K562 (cell line): ENCODE measurements around the gene TTC16. TPM values are rescaled to one million over a fixed set of nuclear protein-coding genes. Genes with fewer than 3 reads are reported as not detected.

ENCODE experiments used
- ATAC-seq: fragments of 200-7000 bp; cut with Tn5 transposase; 3 replicates; pipeline ENCODE4 v1.9.1; 2020; ENCODE audit warnings: moderate library complexity
- BruUV-seq: library from RNA; stranded (reverse); fragments of 400-500 nt; replicated peaks from 2 replicates; lab custom pipeline; 2021; lab: Mats Ljungman, UMichigan
- CTCF ChIA-PET: fragments of 300-600 bp; formaldehyde crosslinking; extraction: SDS; loops from one replicate; lab custom pipeline; 2021; ENCODE audit warnings: low intra/inter-chr PET ratio; lab: Yijun Ruan, JAX
- POLR2A ChIA-PET: fragments of 300-600, 350-650 bp; sonication (Branson Sonifier 250); formaldehyde crosslinking; extraction: SDS; loops from one replicate; lab custom pipeline; 2021; ENCODE audit warnings: antibody characterized with exemption, inconsistent platforms; lab: Yijun Ruan, JAX
- DNase-seq, 4 experiments: peaks; one replicate each; pipeline versions ENCODE4 v3.0.0 to v3.0.0-alpha.2; 2011 to 2018; ENCODE audit warnings: low spot score in 3 of 4, mixed read lengths in 3 of 4; ENCODE audit errors: extremely low read depth in 1 of 4
- FAIRE-seq: peaks from 2 replicates; lab custom pipeline; 2011; peaks lifted over from hg19 to GRCh38; lab: Jason Lieb, UNC
- H2AFZ ChIP-seq: 2 replicates; pipeline ENCODE4 v1.6.0; 2011; ENCODE audit warnings: low read depth, low read length, control low read depth, inconsistent platforms
- H3K27ac ChIP-seq: fragments of 200-600 bp; 3 replicates; pipeline ENCODE4 v1.8.0; 2011; ENCODE audit warnings: low read depth, mild to moderate bottlenecking, control low read depth, inconsistent platforms, low read length, moderate library complexity, mixed read lengths; ENCODE audit errors: extremely low read depth
- H3K27me3 ChIP-seq, 2 experiments: fragments of 300-600 bp in 1 of 2; 2 replicates in 1 of 2; 3 replicates in 1 of 2; pipeline versions ENCODE4 v1.6.0 to v1.8.0; 2011; ENCODE audit warnings: inconsistent platforms in 2 of 2, low read length in 2 of 2, mild to moderate bottlenecking in 1 of 2, mixed read lengths in 1 of 2, moderate library complexity in 1 of 2; ENCODE audit not compliant: control insufficient read depth in 2 of 2, insufficient read depth in 2 of 2
- H3K36me3 ChIP-seq: fragments of 300-600 bp; 3 replicates; pipeline ENCODE4 v1.8.0; 2011; ENCODE audit warnings: mild to moderate bottlenecking, low read length, inconsistent platforms; ENCODE audit not compliant: control insufficient read depth, insufficient read depth
- H3K4me1 ChIP-seq, 2 experiments: fragments of 200-600 bp in 1 of 2; replicated peaks in 1 of 2; 2 replicates in 1 of 2; 3 replicates in 1 of 2; pipeline versions ENCODE4 v1.5.1 to v1.8.0; 2011; ENCODE audit warnings: inconsistent platforms in 2 of 2, low read length in 2 of 2, mild to moderate bottlenecking in 1 of 2, mixed read lengths in 1 of 2, moderate library complexity in 1 of 2; ENCODE audit not compliant: control insufficient read depth in 2 of 2, insufficient read depth in 2 of 2
- H3K4me2 ChIP-seq: 2 replicates; pipeline ENCODE4 v1.6.1; 2011; ENCODE audit warnings: low read length, control low read depth, inconsistent platforms, mixed read lengths; ENCODE audit not compliant: insufficient read depth
- H3K4me3 ChIP-seq: fragments of 200-600 bp; sonication (generic), shearing (Covaris generic); 2 replicates; pipeline ENCODE4 v1.5.1; 2016; ENCODE audit warnings: control low read depth, inconsistent platforms
- H3K79me2 ChIP-seq: fragments of 200-600 bp; 3 replicates; pipeline ENCODE4 v1.8.0; 2011; ENCODE audit warnings: low read length, inconsistent platforms; ENCODE audit not compliant: control insufficient read depth, insufficient read depth
- H3K9ac ChIP-seq, 2 experiments: 2 replicates each; pipeline versions ENCODE4 v1.6.0 to v1.6.1; 2011; ENCODE audit warnings: low read depth in 2 of 2, low read length in 2 of 2, control low read depth in 1 of 2, inconsistent platforms in 1 of 2, mild to moderate bottlenecking in 1 of 2, mixed read lengths in 1 of 2; ENCODE audit not compliant: insufficient read depth in 1 of 2
- H3K9me1 ChIP-seq: one replicate; pipeline ENCODE4 v1.6.0; 2011; ENCODE audit warnings: inconsistent platforms, mild to moderate bottlenecking, low read length, moderate library complexity; ENCODE audit not compliant: control insufficient read depth, insufficient read depth
- H3K9me3 ChIP-seq: replicated peaks from 2 replicates; pipeline ENCODE4 v1.5.1; 2011; ENCODE audit warnings: low read depth, low read length, inconsistent platforms; ENCODE audit not compliant: control insufficient read depth, insufficient read depth
- H4K20me1 ChIP-seq: replicated peaks from 2 replicates; pipeline ENCODE4 v1.6.1; 2011; ENCODE audit warnings: low read length, inconsistent platforms, mixed read lengths; ENCODE audit not compliant: control insufficient read depth, insufficient read depth
- CEBPG ChIP-seq, 3 experiments: fragments of 200-800 bp in 1 of 3; sonication (Bioruptor generic) in 1 of 3; sonication (generic) in 1 of 3; formaldehyde crosslinking in 1 of 3; IDR thresholded peaks in 2 of 3; conservative IDR thresholded peaks in 1 of 3; 2 replicates each; pipeline versions ENCODE4 v1.6.1 to v1.8.0; 2016 to 2022; ENCODE audit warnings: missing compliant biosample characterization in 2 of 3, missing genetic modification characterization in 2 of 3, mild to moderate bottlenecking in 1 of 3, missing genetic modification reagents in 1 of 3
- PHF21A ChIP-seq: fragments of 450-650 bp; IDR thresholded peaks from 2 replicates; pipeline ENCODE4 v1.6.1; 2017; ENCODE audit warnings: low read depth, borderline replicate concordance
- WGBS: fragments of 100-300 bp; shearing (Covaris generic); methylation state at CpG from one replicate; pipeline ENCODE4 v1.1.6; 2016; ENCODE audit warnings: low coverage, mixed read lengths; ENCODE audit not compliant: insufficient coverage; ENCODE audit errors: missing lambda C conversion rate; 5-methylcytosine and 5-hydroxymethylcytosine counted together
- in situ Hi-C: fragments of 300-500 bp; cut with MboI; formaldehyde crosslinking; loops from 4 replicates; pipeline ENCODE4 v1.15.0; 2018; ENCODE audit warnings: inconsistent platforms, mixed read lengths
- intact Hi-C: fragments of 100-400 bp; cut with micrococcal nuclease; formaldehyde crosslinking; loops from 2 replicates; pipeline ENCODE4 v1.14.2; 2022
- polyA plus RNA-seq, 8 experiments: library from polyadenylated mRNA; depleted of rRNA in 4 of 8; stranded (reverse) in 5 of 8; unstranded in 3 of 8; fragments of >200 nt; fragmentation: Nextera tagmentation in 2 of 8; fragmentation: Illumina TruSeq in 1 of 8; extraction: Ambion mirVana in 2 of 8; extraction: Trizol in 1 of 8; gene quantifications; 2 replicates each; pipeline versions ENCODE4 v1.2.1 to v1.2.3, GENCODE V29; 2011 to 2014; ENCODE audit warnings: inconsistent platforms in 1 of 8, missing spikeins in 1 of 8
- total RNA-seq, 7 experiments: library from RNA; depleted of rRNA in 6 of 7; stranded (reverse); fragments of >200 nt in 6 of 7; fragmentation: Illumina TruSeq in 2 of 7; extraction: Trizol in 2 of 7; gene quantifications; 2 replicates each; pipeline versions ENCODE4 v1.2.1 to v1.2.3, GENCODE V29; 2011 to 2021; ENCODE audit warnings: low replicate concordance in 1 of 7
- TF ChIP-seq, protein P1 (sequence below), 2 experiments: fragments of 450-650 bp in 1 of 2; sonication (generic) in 1 of 2; formaldehyde crosslinking in 1 of 2; IDR thresholded peaks in 1 of 2; conservative IDR thresholded peaks in 1 of 2; 2 replicates each; pipeline versions ENCODE4 v1.6.1 to v1.8.1; 2016 to 2023; ENCODE audit warnings: mild to moderate bottlenecking in 2 of 2, moderate library complexity in 2 of 2, inconsistent platforms in 1 of 2, missing genetic modification reagents in 1 of 2

The TTC16 gene
- total and polyA plus RNA-seq, 9 of the 15 experiments (the other 6 are each of a cell fraction or from before 2014, with no cell fraction given): 0.11 TPM; not detected in 8

DNA sequence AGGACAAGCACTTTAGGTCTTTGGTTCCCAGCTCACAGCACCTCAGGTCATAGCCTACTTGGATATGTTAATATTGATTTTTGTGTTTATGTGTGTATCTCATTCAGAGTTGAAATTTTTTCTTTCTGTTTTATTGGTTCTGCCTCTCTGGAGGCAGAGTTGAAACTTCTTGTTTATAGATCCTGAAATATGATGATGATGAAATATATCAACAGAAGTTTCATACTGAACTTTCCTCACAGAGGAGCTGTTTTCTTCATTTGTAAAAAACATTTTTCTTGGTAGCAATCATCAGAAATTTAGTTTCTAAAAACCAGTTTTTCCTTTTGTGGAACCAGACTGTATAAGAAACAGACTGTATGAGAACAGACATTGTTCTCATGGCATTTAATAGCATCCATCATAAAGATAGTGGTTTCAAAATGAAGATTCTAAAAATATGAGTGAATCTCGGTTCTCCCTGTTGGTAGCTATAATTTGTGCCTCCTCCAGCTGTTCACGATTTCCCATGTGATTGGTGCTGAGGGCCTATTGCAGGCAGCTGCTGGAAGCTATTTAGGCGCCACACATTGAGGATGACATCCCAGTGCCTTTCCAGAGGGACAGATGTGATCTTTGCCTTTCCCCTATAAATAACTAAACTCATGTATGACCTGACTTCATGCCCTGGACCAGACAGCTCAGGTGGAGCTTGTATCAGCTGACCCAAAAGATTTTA, 48.6 kb upstream of the TTC16 start:
- peaks cover 37% of the 10 kb centered on the region; the same call in 1 of the 3 replicates for H3K36me3 ChIP-seq
- BruUV-seq: no TSS peak
- TF ChIP-seq, protein P1, sequence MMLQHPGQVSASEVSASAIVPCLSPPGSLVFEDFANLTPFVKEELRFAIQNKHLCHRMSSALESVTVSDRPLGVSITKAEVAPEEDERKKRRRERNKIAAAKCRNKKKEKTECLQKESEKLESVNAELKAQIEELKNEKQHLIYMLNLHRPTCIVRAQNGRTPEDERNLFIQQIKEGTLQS (IDR thresholded peaks at IDR 0.05): peak; percentile 60; the same call in 1 of the 2 replicates
- TF ChIP-seq, protein P1 (CRISPR knock-in tag; conservative IDR thresholded peaks at IDR 0.05): no peak
- TF ChIP-seq PHF21A: no peak
- TF ChIP-seq CEBPG (CRISPR knock-in tag; IDR thresholded peaks at IDR 0.05): no peak
- TF ChIP-seq CEBPG (tag; conservative IDR thresholded peaks at IDR 0.05 in 1 of 2, IDR thresholded peaks at IDR 0.05 in 1 of 2): peak in 1 of 2 experiments; percentile 36; a peak in 1 of 4 replicates
- FAIRE-seq: no peak
- no peak for DNase-seq
- H3K4me3 ChIP-seq: no peak overlapping the region
- H3K27ac ChIP-seq: no peak overlapping the region
- no peak for ATAC-seq
- no peaks in the 10 kb centered on the region for H3K79me2 ChIP-seq
- ChIA-PET CTCF (no interaction called here), POLR2A (interaction anchor here (1.4 to 1.7 kb wide), 2 partner anchors 11 kb away, joined by 4 read pairs; no protein-coding TSS in a partner anchor)
- peak overlapping the region in 1 of 2 experiments; percentile 29; a peak in 1 of 4 replicates for H3K9ac ChIP-seq
- intact Hi-C loops (no loop called here), in situ Hi-C loops (no loop called here)
- H3K9me3 ChIP-seq: no peaks in the 10 kb centered on the region
- no peaks in the 10 kb centered on the region for H4K20me1 ChIP-seq
- 43% methylated on average over 3 of the region's 3 CpGs for WGBS
- H3K27me3 ChIP-seq: no peaks in the 10 kb centered on the region
- H3K4me1 ChIP-seq: peaks cover 3 to 6% of the 10 kb centered on the region in 2 experiments; a peak in 3 of 5 replicates
- no peak overlapping the region for H2AFZ ChIP-seq
- H3K9me1 ChIP-seq: no peaks in the 10 kb centered on the region
- no peak overlapping the region for H3K4me2 ChIP-seq
